GM18858 (cell line): ENCODE results near the gene PRDX3.

Experiments
- ATAC-seq: cut with Tn5 transposase; IDR thresholded peaks from one replicate; pipeline ENCODE4 v1.9.1; 2021; ENCODE audit not compliant: unreplicated experiment

Gene PRDX3

DNA sequence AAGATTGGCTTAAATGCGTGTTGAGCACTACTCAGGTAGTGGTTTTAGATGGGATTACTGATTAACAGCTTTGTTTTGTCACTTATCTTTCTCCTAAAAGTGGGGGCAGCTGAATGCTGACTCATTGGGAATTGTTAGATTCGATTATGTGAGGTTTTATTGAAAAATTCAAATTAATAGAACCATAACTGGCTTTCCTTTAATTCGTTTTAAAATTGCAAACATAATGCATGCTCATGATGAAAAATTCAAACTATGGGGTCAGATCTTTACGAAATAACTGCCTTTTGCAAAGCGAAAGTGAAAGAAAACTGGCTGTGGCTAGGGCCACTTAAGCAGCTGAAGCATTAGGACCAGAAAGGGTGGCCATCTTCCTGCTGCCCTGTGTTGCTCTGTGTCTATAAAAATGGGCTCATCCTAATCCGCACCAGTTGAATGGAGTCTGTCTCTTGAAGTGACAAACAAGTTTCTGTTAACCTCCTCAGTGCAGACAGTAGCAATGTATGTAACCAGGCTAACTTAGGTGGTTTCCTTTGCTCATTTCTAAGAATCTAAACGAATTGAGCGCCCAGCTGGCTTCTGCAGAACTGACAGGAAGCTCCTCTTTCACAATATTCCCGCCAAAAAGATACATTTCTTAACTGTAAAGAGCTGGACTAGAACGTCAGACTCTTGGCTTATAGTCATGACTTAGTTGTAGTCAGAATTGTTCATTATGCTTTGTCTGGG lies 46.9 kb downstream of the PRDX3 start:
- no peak for ATAC-seq

DNA sequence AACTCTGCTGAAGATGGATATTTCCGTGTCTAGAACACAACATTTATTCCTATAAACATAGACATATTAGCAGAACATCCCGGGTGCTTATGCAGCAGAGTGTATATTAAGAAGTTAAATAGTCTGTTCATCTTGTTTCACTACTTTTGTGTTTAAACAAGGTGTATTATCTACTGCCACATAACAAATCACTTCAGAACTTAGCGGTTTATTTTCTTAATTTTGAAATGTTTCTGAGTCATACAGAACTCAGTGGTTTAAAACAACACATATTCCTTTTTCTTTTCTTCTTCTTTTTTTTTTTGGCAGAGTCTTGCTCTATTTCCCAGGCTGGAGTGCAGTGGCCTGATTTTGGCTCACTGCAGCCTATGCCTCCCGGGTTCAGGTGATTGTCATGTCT lies 48.9 kb downstream of the PRDX3 start:
- ATAC-seq = no peak

DNA sequence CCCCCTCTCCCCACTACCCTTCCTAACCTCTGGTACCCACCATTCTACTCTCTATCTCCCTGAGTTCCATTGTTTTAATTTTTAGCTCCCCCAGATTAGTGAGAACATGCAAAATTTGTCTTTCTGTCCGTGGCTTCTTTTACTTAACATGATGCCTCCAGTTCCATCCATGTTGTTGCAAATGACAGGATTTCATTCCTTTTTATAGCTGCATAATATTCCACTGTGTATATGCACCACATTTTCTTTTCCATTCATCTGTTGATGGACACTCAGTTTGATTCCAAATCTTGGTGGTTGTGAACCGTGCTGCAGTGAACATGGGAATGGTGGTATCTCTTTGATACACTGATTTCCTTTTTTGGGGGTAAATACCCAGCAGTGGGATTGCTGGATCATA lies 52.7 kb downstream of the PRDX3 start:
- ATAC-seq = no peak

DNA sequence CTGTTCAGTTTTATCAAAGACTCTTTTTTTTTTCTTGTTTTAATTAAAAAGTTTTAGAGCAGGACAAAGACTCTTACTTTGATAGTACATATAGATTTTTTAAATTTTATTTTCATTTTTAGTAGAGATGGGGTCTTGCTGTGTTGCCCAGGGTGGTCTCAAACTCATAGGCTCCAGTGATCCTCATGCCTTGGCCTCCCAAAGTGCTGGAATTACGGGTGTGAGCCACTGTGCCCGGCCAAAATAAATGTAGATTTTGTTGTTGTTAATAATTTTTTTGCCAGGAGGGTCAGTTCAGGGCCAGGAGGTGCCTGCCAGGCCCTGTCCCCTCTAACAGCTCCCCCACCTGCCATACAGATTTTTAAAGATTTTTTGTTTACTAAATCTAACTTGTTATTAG lies 57.7 kb downstream of the PRDX3 start:
- ATAC-seq = no peak

DNA sequence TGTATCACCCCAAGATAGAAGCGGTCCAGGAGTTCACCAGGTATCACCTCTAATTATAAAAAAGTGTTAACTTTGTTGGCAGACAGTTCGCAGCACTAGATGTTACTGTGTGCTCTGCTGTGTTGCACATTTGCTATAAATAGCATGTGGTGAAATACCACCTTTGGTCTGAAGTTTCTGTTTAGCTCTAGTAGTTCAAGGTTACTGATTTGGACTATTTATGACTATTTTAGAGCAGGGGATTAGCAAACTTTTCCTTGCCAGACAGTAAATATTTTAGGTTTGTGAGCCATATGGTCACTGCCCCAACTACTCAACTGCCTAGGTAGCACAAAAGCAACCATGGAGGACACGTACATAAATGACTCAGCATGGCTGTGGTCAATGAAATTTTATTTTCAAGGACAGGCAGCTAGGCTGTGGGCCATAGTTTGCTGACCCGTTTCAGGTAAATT lies 58.2 kb downstream of the PRDX3 start:
- ATAC-seq = peak; percentile 93

DNA sequence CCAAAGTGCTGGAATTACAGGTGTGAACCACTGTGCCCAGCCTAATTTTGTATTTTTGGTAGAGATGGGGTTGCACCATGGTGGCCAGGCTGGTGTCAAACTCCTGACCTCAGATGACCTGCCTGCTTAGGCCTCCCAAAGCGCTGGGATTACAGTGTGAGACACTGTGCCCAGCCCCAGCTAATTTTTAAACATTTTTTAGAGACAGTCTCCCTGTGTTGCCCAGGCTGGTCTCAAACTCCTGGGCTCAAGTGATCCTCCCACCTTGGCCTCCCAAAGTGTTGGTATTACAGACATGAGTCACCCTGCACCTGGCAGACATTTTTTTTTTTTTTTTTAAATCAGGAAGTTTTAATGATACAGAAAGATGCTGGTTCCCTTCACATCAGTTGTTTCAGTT lies 59.2 kb downstream of the PRDX3 start:
- ATAC-seq = no peak

DNA sequence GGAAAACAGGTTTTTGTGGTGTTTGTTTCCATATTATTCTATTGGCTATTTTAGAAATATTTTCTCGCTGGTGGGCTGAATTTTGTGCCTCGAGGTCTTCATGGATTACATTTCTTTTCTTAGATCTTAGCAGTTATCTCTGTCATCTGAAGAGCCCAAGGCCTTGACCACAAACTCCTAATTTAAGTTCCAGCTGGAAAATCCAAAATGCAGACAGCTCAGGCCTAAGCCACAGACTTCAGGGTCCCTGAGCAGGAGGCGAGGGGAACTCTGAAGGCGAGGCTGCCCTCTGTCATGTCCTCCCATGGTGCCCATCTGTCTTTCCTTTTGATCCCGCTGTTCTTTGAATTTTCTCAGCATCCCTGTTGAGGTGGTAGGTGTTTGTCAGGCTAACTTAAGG lies 60.4 kb downstream of the PRDX3 start:
- ATAC-seq = no peak
